ENCODE results near the gene RPL27A. TPM values are rescaled to one million over a fixed set of nuclear protein-coding genes. Genes with fewer than 3 reads are reported as not detected.
"Not testable (repeated sequence)": the region's sequence is repeated elsewhere in the genome, so short reads cannot be mapped to it uniquely, and the experiment has no call there.

The RPL27A gene
- total RNA-seq, 1 donor from 2014 or later, result 748 TPM

DNA sequence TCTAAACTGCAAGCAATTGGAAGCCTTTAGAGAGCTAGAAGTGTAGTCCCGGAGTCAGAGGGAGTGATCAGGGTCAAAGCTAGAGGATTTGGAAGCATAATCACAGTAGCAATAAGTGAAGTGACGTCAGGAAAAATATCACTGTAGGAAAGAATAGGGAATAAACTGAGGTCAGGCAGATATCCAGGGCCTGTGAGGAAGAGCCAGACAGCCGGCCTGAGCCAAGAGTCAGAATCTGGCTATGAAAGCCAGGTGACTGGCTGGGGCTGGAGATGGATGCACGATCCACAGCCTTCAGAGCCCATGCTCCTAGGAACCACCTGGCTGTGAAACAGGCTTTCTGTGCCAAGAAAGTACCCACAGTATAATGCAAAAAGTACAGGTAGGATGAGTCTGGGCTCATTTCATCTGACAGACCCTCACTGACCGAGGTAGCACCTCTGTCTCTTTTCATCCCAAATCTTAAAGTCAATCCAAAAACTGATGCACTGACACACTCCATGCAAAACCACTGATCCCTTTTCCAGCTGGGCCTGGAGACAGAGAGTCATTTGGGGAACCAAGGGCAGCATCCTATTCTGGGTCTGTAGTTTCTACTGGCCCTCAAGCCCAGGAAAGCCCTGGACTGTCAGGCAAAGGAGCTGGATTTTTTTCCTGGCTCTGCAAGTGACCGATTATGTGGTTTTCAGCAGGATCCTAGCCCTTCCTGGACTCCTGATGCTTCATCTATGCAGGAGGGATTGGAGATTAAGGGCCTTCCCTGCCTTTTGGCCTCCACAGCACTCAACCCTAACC, 21.4 kb upstream of the RPL27A start:
- Mint-ChIP-seq H3K27me3 (no peaks in the 10 kb centered on the region), H3K4me3 (ENCODE audit: low read depth) (no peak overlapping the region), H3K9me3 (ENCODE audit: low read depth) (no peaks in the 10 kb centered on the region), H3K36me3 (ENCODE audit: insufficient read depth) (no peaks in the 10 kb centered on the region), H3K4me1 (ENCODE audit: low read depth) (peaks cover 3% of the 10 kb centered on the region), H3K27ac (no peak overlapping the region)
- DNase-seq (ENCODE audit: low spot score, unreplicated experiment), result no peak
- no peak for TF ChIP-seq CTCF (IDR thresholded peaks at IDR 0.05; ENCODE audit: unreplicated experiment)

- TF ChIP-seq CTCF (IDR thresholded peaks at IDR 0.05; ENCODE audit: unreplicated experiment), result no peak
- Mint-ChIP-seq H3K4me1 (ENCODE audit: low read depth) (peaks cover 3% of the 10 kb centered on the region), H3K36me3 (ENCODE audit: insufficient read depth) (no peaks in the 10 kb centered on the region), H3K9me3 (ENCODE audit: low read depth) (no peaks in the 10 kb centered on the region), H3K4me3 (ENCODE audit: low read depth) (no peak overlapping the region), H3K27me3 (no peaks in the 10 kb centered on the region), H3K27ac (no peak overlapping the region)
- no peak for DNase-seq (ENCODE audit: low spot score, unreplicated experiment)
Observed at GRCh38 chr11:8665222-8665621, 17.4 kb upstream of the RPL27A start.

- H3K4me1 Mint-ChIP-seq (ENCODE audit: low read depth); H3K27ac Mint-ChIP-seq; H3K4me3 Mint-ChIP-seq (ENCODE audit: low read depth): not testable (repeated sequence)
Observed at GRCh38 chr11:8670081-8670480, 12.5 kb upstream of the RPL27A start.

DNA sequence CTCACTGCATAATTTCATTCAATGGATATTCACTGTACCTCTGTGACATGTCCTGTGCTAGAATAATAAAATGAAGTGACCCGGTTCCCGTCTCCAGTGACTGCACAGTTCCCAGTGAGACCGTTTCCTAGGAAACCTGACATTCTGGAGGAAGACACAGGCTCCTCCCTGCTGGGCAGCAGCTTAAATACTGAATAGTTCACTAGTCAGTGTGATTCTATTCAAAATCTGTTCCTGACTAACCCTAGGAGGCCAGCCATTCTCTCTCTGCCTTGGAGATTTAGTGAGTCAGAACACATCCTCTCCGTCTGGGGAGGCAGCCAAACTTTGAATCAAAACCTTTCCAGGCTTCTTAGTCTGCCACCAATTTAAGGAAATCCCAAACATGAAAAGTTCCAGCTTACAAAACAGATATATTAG, 11.4 kb upstream of the RPL27A start:
- Mint-ChIP-seq H3K36me3 (ENCODE audit: insufficient read depth) (no peaks in the 10 kb centered on the region), H3K27ac (no peak overlapping the region), H3K9me3 (ENCODE audit: low read depth) (no peaks in the 10 kb centered on the region), H3K4me3 (ENCODE audit: low read depth) (no peak overlapping the region), H3K4me1 (ENCODE audit: low read depth) (no peaks in the 10 kb centered on the region), H3K27me3 (no peaks in the 10 kb centered on the region)
- no peak for DNase-seq (ENCODE audit: low spot score, unreplicated experiment)
- no peak for TF ChIP-seq CTCF (IDR thresholded peaks at IDR 0.05; ENCODE audit: unreplicated experiment)

More at GRCh38 chr11:8670081-8670480, 12.5 kb upstream of the RPL27A start:
- not testable (repeated sequence) for H3K27me3 Mint-ChIP-seq; H3K9me3 Mint-ChIP-seq (ENCODE audit: low read depth); DNase-seq (ENCODE audit: low spot score, unreplicated experiment); H3K36me3 Mint-ChIP-seq (ENCODE audit: insufficient read depth)

- Mint-ChIP-seq H3K27me3 (no peaks in the 10 kb centered on the region), H3K36me3 (ENCODE audit: insufficient read depth) (no peaks in the 10 kb centered on the region), H3K27ac (no peak overlapping the region), H3K4me3 (ENCODE audit: low read depth) (no peak overlapping the region), H3K9me3 (ENCODE audit: low read depth) (no peaks in the 10 kb centered on the region), H3K4me1 (ENCODE audit: low read depth) (no peaks in the 10 kb centered on the region)
- TF ChIP-seq CTCF (IDR thresholded peaks at IDR 0.05; ENCODE audit: unreplicated experiment), result no peak
- DNase-seq (ENCODE audit: low spot score, unreplicated experiment), result no peak
Observed at GRCh38 chr11:8671651-8672062, 10.9 kb upstream of the RPL27A start.

DNA sequence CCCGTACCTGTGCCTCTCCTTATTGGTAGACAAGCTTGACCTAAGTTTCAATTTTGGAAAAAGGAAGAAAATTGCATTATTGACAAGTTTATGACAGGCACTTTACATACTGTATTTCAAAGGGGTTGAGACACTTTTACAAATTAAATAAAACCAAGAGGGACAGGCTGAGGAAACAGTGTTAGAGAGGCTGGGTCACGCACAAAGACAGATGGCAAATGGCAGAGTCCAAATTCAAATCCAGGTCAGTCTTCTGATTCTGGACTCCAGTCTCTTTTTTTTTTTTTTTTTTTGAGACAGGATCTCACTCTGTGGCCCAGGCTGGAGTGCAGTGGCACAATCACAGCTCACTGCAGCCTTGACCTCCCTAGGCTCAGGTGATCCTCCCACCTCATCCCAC, 10.2 kb upstream of the RPL27A start:
- no peaks in the 10 kb centered on the region for H3K4me1 Mint-ChIP-seq (ENCODE audit: low read depth)

More for the DNA sequence above, 10.2 kb upstream of the RPL27A start:
- no peak overlapping the region for H3K4me3 Mint-ChIP-seq (ENCODE audit: low read depth)
- DNase-seq (ENCODE audit: low spot score, unreplicated experiment), result no peak
- H3K36me3 Mint-ChIP-seq (ENCODE audit: insufficient read depth), result no peaks in the 10 kb centered on the region
- no peaks in the 10 kb centered on the region for H3K9me3 Mint-ChIP-seq (ENCODE audit: low read depth)
- no peak overlapping the region for H3K27ac Mint-ChIP-seq
- no peaks in the 10 kb centered on the region for H3K27me3 Mint-ChIP-seq
- no peak for TF ChIP-seq CTCF (IDR thresholded peaks at IDR 0.05; ENCODE audit: unreplicated experiment)
